Measurements from ENCODE around the gene TSKU.

Gene TSKU

GRCh38 chr11:76753950-76754349, 29.2 kb upstream of the TSKU start:
- Histone ChIP-seq H3K27me3 (ENCODE audit: control insufficient read depth, insufficient read depth, low read length) (no peaks in the 10 kb centered on the region), H3K27ac (ENCODE audit: low read length) (no peak overlapping the region), H3K9ac (ENCODE audit: low read length) (no peak overlapping the region), H3K9me3 (ENCODE audit: control insufficient read depth, low read depth, low read length) (no peaks in the 10 kb centered on the region), H3K36me3 (ENCODE audit: control insufficient read depth, low read depth, low read length) (no peaks in the 10 kb centered on the region), H3K4me1 (ENCODE audit: control insufficient read depth, low read depth, low read length) (peaks cover 3% of the 10 kb centered on the region), H3K4me3 (ENCODE audit: low read length) (no peak overlapping the region)

GRCh38 chr11:76756341-76756741, 26.8 kb upstream of the TSKU start:
- no peaks in the 10 kb centered on the region for H3K9me3 ChIP-seq (ENCODE audit: control insufficient read depth, low read depth, low read length)

GRCh38 chr11:76758311-76758710, 24.8 kb upstream of the TSKU start:
- Histone ChIP-seq H3K4me3 (ENCODE audit: low read length) (no peak overlapping the region), H3K27me3 (ENCODE audit: control insufficient read depth, insufficient read depth, low read length) (no peaks in the 10 kb centered on the region), H3K9ac (ENCODE audit: low read length) (no peak overlapping the region)

More at GRCh38 chr11:76756341-76756741, 26.8 kb upstream of the TSKU start:
- Histone ChIP-seq H3K27ac (ENCODE audit: low read length) (no peak overlapping the region), H3K9ac (ENCODE audit: low read length) (no peak overlapping the region), H3K4me1 (ENCODE audit: control insufficient read depth, low read depth, low read length) (peaks cover 10% of the 10 kb centered on the region), H3K27me3 (ENCODE audit: control insufficient read depth, insufficient read depth, low read length) (no peaks in the 10 kb centered on the region), H3K36me3 (ENCODE audit: control insufficient read depth, low read depth, low read length) (no peaks in the 10 kb centered on the region), H3K4me3 (ENCODE audit: low read length) (no peak overlapping the region)

GRCh38 chr11:76759092-76759491, 24.1 kb upstream of the TSKU start:
- Histone ChIP-seq H3K9me3 (ENCODE audit: control insufficient read depth, low read depth, low read length) (no peaks in the 10 kb centered on the region), H3K27ac (ENCODE audit: low read length) (no peak overlapping the region)

More at GRCh38 chr11:76758311-76758710, 24.8 kb upstream of the TSKU start:
- Histone ChIP-seq H3K9me3 (ENCODE audit: control insufficient read depth, low read depth, low read length) (no peaks in the 10 kb centered on the region), H3K36me3 (ENCODE audit: control insufficient read depth, low read depth, low read length) (no peaks in the 10 kb centered on the region), H3K27ac (ENCODE audit: low read length) (no peak overlapping the region), H3K4me1 (ENCODE audit: control insufficient read depth, low read depth, low read length) (peaks cover 10% of the 10 kb centered on the region)

GRCh38 chr11:76759517-76759916, 23.6 kb upstream of the TSKU start:
- Histone ChIP-seq H3K27ac (ENCODE audit: low read length) (no peak overlapping the region), H3K9ac (ENCODE audit: low read length) (no peak overlapping the region), H3K9me3 (ENCODE audit: control insufficient read depth, low read depth, low read length) (no peaks in the 10 kb centered on the region), H3K4me3 (ENCODE audit: low read length) (no peak overlapping the region), H3K4me1 (ENCODE audit: control insufficient read depth, low read depth, low read length) (peaks cover 10% of the 10 kb centered on the region), H3K36me3 (ENCODE audit: control insufficient read depth, low read depth, low read length) (no peaks in the 10 kb centered on the region), H3K27me3 (ENCODE audit: control insufficient read depth, insufficient read depth, low read length) (no peaks in the 10 kb centered on the region)

More at GRCh38 chr11:76759092-76759491, 24.1 kb upstream of the TSKU start:
- Histone ChIP-seq H3K4me1 (ENCODE audit: control insufficient read depth, low read depth, low read length) (peaks cover 10% of the 10 kb centered on the region), H3K36me3 (ENCODE audit: control insufficient read depth, low read depth, low read length) (no peaks in the 10 kb centered on the region), H3K27me3 (ENCODE audit: control insufficient read depth, insufficient read depth, low read length) (no peaks in the 10 kb centered on the region), H3K4me3 (ENCODE audit: low read length) (no peak overlapping the region), H3K9ac (ENCODE audit: low read length) (no peak overlapping the region)

- H3K9me3 ChIP-seq (ENCODE audit: control insufficient read depth, low read depth, low read length): no peaks in the 10 kb centered on the region
- H3K27ac ChIP-seq (ENCODE audit: low read length): no peak overlapping the region
- no peaks in the 10 kb centered on the region for H3K27me3 ChIP-seq (ENCODE audit: control insufficient read depth, insufficient read depth, low read length)
- no peak overlapping the region for H3K9ac ChIP-seq (ENCODE audit: low read length)
- H3K4me1 ChIP-seq (ENCODE audit: control insufficient read depth, low read depth, low read length): peaks cover 10% of the 10 kb centered on the region
- H3K4me3 ChIP-seq (ENCODE audit: low read length): no peak overlapping the region
- H3K36me3 ChIP-seq (ENCODE audit: control insufficient read depth, low read depth, low read length): no peaks in the 10 kb centered on the region
Measured at GRCh38 chr11:76760236-76760635, 22.9 kb upstream of the TSKU start.

- no peaks in the 10 kb centered on the region for H3K9me3 ChIP-seq (ENCODE audit: control insufficient read depth, low read depth, low read length)
- peaks cover 10% of the 10 kb centered on the region for H3K4me1 ChIP-seq (ENCODE audit: control insufficient read depth, low read depth, low read length)
- no peak overlapping the region for H3K4me3 ChIP-seq (ENCODE audit: low read length)
- no peak overlapping the region for H3K9ac ChIP-seq (ENCODE audit: low read length)
- no peaks in the 10 kb centered on the region for H3K27me3 ChIP-seq (ENCODE audit: control insufficient read depth, insufficient read depth, low read length)
- H3K36me3 ChIP-seq (ENCODE audit: control insufficient read depth, low read depth, low read length): no peaks in the 10 kb centered on the region
- no peak overlapping the region for H3K27ac ChIP-seq (ENCODE audit: low read length)
Measured at GRCh38 chr11:76761718-76762355, 21.3 kb upstream of the TSKU start.

- Histone ChIP-seq H3K4me3 (ENCODE audit: low read length) (no peak overlapping the region), H3K27me3 (ENCODE audit: control insufficient read depth, insufficient read depth, low read length) (no peaks in the 10 kb centered on the region), H3K4me1 (ENCODE audit: control insufficient read depth, low read depth, low read length) (peaks cover 10% of the 10 kb centered on the region), H3K36me3 (ENCODE audit: control insufficient read depth, low read depth, low read length) (no peaks in the 10 kb centered on the region), H3K9me3 (ENCODE audit: control insufficient read depth, low read depth, low read length) (no peaks in the 10 kb centered on the region), H3K9ac (ENCODE audit: low read length) (no peak overlapping the region), H3K27ac (ENCODE audit: low read length) (no peak overlapping the region)
Measured at GRCh38 chr11:76762356-76762752, 20.8 kb upstream of the TSKU start.

GRCh38 chr11:76762867-76763572, 20.1 kb upstream of the TSKU start:
- Histone ChIP-seq H3K4me3 (ENCODE audit: low read length) (no peak overlapping the region), H3K36me3 (ENCODE audit: control insufficient read depth, low read depth, low read length) (no peaks in the 10 kb centered on the region), H3K27ac (ENCODE audit: low read length) (no peak overlapping the region), H3K4me1 (ENCODE audit: control insufficient read depth, low read depth, low read length) (peaks cover 17% of the 10 kb centered on the region), H3K27me3 (ENCODE audit: control insufficient read depth, insufficient read depth, low read length) (no peaks in the 10 kb centered on the region), H3K9ac (ENCODE audit: low read length) (no peak overlapping the region), H3K9me3 (ENCODE audit: control insufficient read depth, low read depth, low read length) (no peaks in the 10 kb centered on the region)

GRCh38 chr11:76763573-76764346, 19.4 kb upstream of the TSKU start:
- no peak overlapping the region for H3K4me3 ChIP-seq (ENCODE audit: low read length)
- no peak overlapping the region for H3K9ac ChIP-seq (ENCODE audit: low read length)
- H3K4me1 ChIP-seq (ENCODE audit: control insufficient read depth, low read depth, low read length): peaks cover 21% of the 10 kb centered on the region
- H3K36me3 ChIP-seq (ENCODE audit: control insufficient read depth, low read depth, low read length): no peaks in the 10 kb centered on the region
- H3K27ac ChIP-seq (ENCODE audit: low read length): no peak overlapping the region
- H3K27me3 ChIP-seq (ENCODE audit: control insufficient read depth, insufficient read depth, low read length): no peaks in the 10 kb centered on the region
- no peaks in the 10 kb centered on the region for H3K9me3 ChIP-seq (ENCODE audit: control insufficient read depth, low read depth, low read length)

- H3K4me1 ChIP-seq (ENCODE audit: control insufficient read depth, low read depth, low read length): peaks cover 13% of the 10 kb centered on the region
- H3K27me3 ChIP-seq (ENCODE audit: control insufficient read depth, insufficient read depth, low read length): no peaks in the 10 kb centered on the region
- no peak overlapping the region for H3K4me3 ChIP-seq (ENCODE audit: low read length)
- H3K9me3 ChIP-seq (ENCODE audit: control insufficient read depth, low read depth, low read length): no peaks in the 10 kb centered on the region
- H3K36me3 ChIP-seq (ENCODE audit: control insufficient read depth, low read depth, low read length): no peaks in the 10 kb centered on the region
- H3K27ac ChIP-seq (ENCODE audit: low read length): no peak overlapping the region
- H3K9ac ChIP-seq (ENCODE audit: low read length): no peak overlapping the region
Measured at GRCh38 chr11:76764941-76765665, 18.1 kb upstream of the TSKU start.

Measured in iPS-18a (cell line).